Stimulated activated CD4-positive, alpha-beta T cell treated with anti-CD3 and anti-CD28 coated beads, Interleukin-15, amount 100 ng/mL, for 48 hours (primary cell): Measurements from ENCODE around the gene TSPAN15.
"Not testable (repeated sequence)": the region's sequence is repeated elsewhere in the genome, so short reads cannot be mapped to it uniquely, and the experiment has no call there.

Source experiments
- DNase-seq, 2 donors: peaks; one replicate each; pipeline ENCODE4 v3.0.0-alpha.2; 2020; ENCODE audit warnings: low read depth in 2 of 2

TSPAN15 gene

GRCh38 chr10:69486922-69487730, 35.9 kb downstream of the TSPAN15 start:
- DNase-seq: no peak

- DNase-seq: not testable (repeated sequence)
Observed at GRCh38 chr10:69488149-69488844, 37.0 kb downstream of the TSPAN15 start.

- DNase-seq: not testable (repeated sequence)
Observed at GRCh38 chr10:69488856-69489255, 37.6 kb downstream of the TSPAN15 start.

GRCh38 chr10:69489506-69490090, 38.3 kb downstream of the TSPAN15 start:
- no peak for DNase-seq

GRCh38 chr10:69490876-69491275, 39.6 kb downstream of the TSPAN15 start:
- DNase-seq: no peak

GRCh38 chr10:69491611-69492010, 40.3 kb downstream of the TSPAN15 start:
- no peak for DNase-seq

GRCh38 chr10:69492091-69492745, 41.0 kb downstream of the TSPAN15 start:
- no peak for DNase-seq

- no peak for DNase-seq
Observed at GRCh38 chr10:69492746-69493462, 41.6 kb downstream of the TSPAN15 start.

GRCh38 chr10:69494626-69495558, 43.6 kb downstream of the TSPAN15 start:
- DNase-seq: no peak

GRCh38 chr10:69495666-69496065, 44.4 kb downstream of the TSPAN15 start:
- DNase-seq: no peak

GRCh38 chr10:69496352-69497230, 45.3 kb downstream of the TSPAN15 start:
- DNase-seq: no peak

- DNase-seq: no peak
Observed at GRCh38 chr10:69497231-69497561, 45.9 kb downstream of the TSPAN15 start.

GRCh38 chr10:69497611-69498390, 46.5 kb downstream of the TSPAN15 start:
- no peak for DNase-seq

GRCh38 chr10:69498711-69499471, 47.6 kb downstream of the TSPAN15 start:
- DNase-seq: no peak

GRCh38 chr10:69499726-69500689, 48.7 kb downstream of the TSPAN15 start:
- no peak for DNase-seq

GRCh38 chr10:69500864-69501468, 49.7 kb downstream of the TSPAN15 start:
- no peak for DNase-seq
